T-helper 22 cell (primary cell): ENCODE data around the gene NDUFB10.
A peak's percentile ranks its signal among the peaks of the same experiment; 100 is the strongest.

ENCODE experiments used
- DNase-seq: peaks from one replicate; pipeline ENCODE4 v3.0.0-alpha.2; 2020; ENCODE audit warnings: low read depth

Gene NDUFB10

DNA sequence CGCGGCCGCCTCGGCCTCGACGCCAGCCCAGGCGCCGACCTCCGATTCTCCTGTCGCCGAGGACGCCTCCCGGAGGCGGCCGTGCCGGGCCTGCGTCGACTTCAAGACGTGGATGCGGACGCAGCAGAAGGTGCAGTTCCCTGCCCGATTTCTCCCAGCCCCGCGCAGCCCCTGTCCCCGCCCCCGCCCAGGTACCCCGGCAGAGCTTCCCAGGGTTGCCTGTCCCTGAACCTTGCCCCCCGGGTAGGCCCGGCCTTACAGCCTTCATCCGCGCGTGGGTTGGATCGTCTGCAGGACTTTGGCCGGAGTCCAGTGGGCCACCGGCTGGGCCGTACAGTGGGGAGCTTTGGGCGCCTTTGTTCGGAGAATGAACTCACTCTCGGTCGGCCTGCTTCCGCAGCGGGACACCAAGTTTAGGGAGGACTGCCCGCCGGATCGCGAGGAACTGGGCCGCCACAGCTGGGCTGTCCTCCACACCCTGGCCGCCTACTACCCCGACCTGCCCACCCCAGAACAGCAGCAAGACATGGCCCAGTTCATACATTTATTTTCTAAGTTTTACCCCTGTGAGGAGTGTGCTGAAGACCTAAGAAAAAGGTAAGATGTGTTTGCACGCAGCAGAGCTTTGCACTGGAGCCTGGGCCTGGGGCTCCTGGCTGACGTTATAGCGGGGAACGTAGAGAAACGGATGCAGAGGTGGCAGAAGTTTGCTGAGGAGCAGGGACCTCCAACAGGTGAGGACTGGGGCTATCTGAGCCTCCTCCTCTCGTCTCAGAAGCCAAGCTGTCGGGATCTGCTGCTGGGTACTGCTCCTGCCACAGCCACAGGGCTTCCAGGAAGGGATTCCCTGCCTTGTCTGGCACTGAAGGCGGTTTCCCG is 25.2 kb downstream of the NDUFB10 start:
- no peak for DNase-seq

DNA sequence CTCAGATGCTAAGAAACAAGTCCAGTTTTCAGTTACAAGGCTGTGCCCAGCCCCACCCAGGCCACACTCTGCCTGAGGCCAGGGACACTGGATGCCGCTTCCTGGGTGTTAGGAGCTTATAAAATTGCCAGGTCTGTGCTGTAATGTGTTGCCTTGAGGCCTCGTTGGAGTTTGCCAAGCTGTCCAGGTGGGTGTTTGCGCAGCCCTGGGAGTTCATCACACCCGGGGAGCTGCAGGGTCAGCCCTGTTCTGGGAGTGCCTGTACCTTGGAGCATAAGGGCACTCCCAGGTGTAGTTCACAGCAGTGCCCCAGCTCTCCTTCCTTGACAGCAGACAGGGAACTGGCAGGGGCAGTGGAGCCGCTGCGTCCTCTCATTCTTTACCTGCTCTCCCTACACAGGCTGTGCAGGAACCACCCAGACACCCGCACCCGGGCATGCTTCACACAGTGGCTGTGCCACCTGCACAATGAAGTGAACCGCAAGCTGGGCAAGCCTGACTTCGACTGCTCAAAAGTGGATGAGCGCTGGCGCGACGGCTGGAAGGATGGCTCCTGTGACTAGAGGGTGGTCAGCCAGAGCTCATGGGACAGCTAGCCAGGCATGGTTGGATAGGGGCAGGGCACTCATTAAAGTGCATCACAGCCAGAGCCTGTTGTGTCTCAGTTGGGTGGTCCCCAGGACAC is 26.3 kb downstream of the NDUFB10 start:
- no peak for DNase-seq

DNA sequence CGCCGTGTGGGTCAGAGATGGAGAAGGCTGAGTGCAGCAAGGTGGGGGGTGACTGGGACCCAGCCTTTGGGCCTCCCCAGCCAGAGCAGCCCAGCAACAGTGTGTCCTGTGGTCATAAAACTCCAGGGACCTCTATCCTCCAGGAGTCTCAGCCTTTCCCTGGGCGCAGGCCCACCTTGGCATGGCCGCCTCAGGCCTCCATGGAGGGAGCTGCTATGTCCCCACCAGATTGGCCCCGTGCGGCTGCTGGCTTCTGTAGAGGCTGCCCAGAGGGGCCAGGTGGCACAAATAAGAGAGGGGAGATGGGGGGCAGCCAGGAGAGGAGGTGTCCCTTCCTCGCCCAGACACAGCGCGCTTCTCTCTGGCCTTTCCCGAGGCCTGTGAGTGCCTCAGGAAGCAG is 27.9 kb downstream of the NDUFB10 start:
- DNase-seq, result no peak

DNA sequence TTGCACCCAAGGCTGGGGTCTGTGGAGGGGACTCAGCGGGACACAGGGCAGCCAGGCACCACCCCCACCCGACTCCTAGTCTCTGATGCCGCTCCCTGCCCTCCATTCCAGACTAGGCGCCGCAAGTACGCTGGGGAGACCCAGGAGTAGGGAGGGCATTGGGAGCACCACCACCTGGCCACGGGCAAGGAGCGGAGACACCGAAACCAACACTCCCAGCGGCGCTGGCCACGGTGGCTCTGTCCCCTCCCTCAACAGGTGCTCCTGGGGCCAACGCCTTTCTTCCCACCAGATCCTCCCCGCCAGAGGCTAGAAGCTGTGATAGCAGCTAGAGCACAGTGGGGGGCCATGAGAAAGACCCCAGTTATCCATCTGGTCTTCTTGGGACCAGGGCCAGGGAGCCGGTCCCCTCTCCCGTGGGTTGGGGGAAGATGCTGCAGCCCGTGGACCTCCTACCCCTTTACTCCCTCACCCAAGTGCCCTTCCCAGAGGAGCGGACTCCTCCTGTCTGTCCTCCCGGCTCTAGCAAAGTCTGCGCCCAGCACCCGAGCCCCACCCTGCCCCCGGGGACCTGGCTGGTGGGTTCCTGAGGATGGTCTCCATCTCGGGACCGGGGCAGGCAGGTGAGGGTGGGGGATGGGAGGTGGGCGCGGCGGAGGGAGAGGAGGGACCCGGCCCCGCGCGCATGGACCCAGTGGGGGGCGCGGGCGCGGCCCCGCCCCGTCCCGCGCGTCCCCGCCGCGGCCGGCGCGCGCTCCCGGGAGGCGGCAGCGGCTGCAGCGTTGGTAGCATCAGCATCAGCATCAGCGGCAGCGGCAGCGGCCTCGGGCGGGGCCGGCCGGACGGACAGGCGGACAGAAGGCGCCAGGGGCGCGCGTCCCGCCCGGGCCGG is 30.1 kb downstream of the NDUFB10 start, which contains the start of gene SYNGR3:
Gene SYNGR3 (plus strand): TSS at position 762 of the 892 bp plus-strand sequence. CDS start 133 bp downstream, outside the sequence.
- DNase-seq, result no peak

DNA sequence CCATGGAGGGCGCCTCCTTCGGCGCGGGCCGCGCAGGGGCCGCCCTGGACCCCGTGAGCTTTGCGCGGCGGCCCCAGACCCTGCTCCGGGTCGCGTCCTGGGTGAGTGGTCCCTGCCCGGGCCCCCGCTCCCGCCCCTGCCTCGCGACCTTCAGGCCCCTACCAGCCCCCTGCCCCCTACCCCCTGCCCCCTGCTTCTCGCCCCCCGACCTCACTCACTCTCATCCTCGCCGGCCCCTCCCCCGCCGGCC is 30.7 kb downstream of the NDUFB10 start:
- no peak for DNase-seq

DNA sequence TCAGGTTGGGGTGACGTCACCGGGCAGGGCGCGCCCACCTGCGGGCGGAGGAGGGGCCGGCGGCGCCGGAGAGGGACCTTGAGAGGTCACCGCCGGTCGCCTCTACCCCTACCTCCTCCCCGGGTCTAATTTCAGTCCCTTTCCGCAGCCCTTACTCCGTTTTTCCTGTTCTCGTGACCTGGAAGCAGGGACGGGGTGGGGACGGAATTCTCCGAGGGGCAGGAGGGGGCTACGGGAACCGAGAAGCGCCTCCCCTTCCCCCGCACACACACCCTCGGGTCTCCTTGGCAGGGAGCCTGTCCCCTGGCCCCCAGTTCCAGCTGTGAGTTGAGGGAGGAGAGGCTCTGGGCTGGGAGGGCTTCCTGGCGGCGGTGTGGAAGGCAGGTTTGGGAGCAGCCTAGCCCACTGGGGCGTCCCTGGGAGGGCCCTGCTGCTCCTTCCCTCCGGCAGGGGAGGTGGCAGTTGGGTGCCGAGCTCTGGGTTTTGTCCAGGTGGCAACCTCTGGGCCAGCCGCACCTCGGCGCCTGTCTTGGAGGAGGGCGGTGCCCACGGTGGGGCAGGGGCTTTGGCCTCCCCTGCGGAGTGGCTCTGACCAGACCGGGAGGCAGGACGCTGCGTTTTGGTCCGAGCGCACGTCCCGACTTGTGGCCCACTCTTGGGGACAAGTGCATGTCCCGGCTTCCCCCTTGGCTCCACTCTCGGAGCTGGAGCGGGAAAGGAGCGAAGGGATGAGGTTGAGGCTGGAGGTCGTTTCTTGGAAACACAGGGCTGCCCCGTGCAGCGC is 31.2 kb downstream of the NDUFB10 start:
- DNase-seq, result no peak

DNA sequence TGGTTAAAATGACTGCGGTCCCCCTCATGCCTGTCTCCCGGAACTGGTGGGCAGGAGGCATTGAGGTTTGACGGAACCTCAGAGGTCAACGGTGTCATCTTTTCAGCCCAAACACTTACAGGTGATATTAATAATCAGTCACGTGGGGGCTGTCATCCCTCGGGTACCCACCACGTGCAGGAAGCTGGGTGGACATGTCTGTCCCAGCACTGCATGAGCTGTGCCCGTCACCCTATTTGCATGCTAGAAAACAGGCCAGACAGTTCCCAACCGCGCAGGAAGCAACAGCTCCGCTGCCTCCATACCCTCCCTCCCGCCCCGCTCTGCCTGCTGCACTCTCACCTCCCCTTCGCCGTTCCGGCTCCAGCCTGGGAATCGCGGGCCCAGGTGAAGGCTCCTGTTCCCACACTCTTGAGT is 31.8 kb downstream of the NDUFB10 start:
- peak; percentile 47 for DNase-seq

DNA sequence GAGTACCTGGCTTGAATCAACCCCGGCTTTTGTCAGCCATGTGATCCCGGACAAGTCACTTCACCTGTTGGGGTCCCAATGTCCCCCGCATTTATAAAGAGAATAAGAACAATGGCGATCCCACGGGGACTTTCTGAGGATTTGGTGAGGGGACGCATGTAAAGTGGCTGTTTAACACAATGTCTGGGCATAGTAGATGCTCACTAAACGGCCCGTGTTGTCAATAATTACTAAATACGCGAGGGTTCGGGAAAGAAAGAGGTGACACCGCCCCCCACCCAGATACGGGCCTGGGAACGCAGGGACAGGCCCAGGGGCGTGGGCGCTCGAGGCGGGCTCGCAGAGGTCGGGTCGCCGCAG is 32.2 kb downstream of the NDUFB10 start:
- no peak for DNase-seq

DNA sequence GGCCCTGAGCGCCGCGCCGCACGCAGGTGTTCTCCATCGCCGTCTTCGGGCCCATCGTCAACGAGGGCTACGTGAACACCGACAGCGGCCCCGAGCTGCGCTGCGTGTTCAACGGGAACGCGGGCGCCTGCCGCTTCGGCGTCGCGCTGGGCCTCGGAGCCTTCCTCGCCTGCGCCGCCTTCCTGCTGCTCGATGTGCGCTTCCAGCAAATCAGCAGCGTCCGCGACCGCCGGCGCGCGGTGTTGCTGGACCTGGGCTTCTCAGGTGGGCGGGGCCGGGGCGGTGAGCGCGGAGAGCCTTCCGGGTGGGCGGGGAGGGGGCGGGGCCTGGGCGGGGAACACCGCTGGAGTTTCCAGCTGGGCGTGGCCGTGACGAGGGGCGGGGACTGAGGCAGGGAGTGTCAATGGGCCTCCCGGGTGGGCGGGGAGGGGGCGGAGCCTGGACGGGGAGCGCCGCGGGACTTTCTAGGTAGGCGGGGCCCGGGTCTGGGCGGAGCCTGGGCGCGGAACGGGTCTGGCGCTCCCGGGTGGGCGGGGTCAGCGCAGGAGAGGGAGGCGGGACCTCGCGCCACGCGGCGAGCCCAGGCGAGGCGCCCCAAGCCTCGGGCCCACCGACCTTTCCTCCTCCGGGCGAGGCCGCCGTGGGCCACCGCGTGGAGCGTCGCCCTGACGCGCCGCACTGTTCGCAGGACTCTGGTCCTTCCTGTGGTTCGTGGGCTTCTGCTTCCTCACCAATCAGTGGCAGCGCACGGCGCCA is 32.8 kb downstream of the NDUFB10 start:
- peak; percentile 98 for DNase-seq

DNA sequence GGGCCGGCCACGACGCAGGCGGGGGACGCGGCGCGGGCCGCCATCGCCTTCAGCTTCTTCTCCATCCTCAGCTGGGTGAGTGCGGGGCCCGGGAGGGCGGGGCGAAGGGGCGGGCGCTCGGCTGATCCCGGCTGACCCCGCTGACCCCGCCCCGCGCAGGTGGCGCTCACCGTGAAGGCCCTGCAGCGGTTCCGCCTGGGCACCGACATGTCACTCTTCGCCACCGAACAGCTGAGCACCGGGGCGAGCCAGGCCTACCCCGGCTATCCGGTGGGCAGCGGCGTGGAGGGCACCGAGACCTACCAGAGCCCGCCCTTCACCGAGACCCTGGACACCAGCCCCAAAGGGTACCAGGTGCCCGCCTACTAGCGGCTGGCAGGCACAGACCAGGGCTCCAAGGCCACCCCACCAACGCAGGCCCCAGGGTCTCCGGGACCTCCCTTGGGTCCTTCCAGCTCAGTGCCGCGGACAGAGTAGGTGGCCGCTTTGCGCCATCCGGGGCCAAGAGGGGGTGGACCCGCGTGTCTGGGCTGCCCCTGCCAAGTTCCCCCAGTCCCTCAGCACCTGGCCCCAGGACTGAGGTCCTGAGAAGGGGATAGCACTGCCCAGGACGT is 33.5 kb downstream of the NDUFB10 start:
- DNase-seq, result no peak

DNA sequence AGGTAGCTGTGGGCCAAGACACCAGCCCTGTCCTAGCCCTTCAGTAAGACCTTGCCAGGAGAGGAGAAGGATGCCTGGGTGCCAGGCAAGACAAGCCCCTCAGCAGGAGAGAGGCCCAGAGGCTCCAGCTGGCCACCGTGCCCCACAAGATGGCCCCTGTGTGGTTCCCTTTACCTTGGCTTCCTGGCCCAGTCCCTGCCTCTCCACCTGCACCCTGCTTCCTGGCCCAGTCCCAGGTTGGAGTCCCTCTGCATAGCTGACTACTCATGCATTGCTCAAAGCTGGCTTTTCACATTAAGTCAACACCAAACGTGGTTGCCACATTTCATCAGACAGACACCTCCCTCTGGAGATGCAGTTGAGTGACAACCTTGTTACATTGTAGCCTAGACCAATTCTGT is 34.4 kb downstream of the NDUFB10 start:
- DNase-seq, result no peak

DNA sequence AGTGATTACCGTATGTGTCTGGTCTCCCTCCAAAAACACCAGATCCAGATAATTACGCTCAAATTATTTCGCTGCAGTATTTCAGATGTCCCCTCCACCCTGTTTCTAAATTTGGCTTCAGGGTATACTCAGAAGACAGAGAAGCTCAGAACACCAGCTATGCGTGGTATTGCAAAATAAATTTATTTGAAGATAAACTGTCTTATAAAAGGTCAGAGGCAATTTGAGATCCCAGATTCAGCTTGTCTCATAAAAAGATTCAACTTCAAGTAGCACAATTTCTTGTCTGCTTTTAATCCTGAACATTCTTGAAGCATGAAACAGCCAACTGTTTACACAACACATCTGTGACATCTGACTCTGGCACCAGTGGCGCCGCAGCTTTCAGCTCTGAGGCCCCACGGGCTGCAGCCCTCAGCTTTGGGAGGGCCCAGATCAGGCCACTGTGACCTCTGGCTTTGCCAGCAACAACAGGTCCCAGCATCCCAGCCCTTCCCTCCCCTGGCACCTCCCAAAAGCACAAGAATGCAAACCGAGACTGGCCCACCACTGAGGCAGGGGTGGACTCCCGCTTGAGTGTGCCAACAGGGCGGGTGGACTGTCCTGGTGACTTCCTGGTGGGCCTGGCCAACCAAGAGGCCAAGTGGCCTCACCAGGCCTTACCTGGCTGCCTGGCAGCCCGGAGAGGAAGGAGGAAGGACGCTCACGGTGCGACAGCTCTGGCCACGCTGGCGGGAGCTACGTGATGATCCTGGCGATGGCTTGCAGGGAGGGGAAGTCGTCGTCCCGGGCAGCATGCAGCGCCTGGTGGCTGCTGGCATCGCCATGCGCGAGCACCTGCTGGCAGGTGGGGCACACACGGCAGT is 38.4 kb downstream of the NDUFB10 start:
- no peak for DNase-seq

DNA sequence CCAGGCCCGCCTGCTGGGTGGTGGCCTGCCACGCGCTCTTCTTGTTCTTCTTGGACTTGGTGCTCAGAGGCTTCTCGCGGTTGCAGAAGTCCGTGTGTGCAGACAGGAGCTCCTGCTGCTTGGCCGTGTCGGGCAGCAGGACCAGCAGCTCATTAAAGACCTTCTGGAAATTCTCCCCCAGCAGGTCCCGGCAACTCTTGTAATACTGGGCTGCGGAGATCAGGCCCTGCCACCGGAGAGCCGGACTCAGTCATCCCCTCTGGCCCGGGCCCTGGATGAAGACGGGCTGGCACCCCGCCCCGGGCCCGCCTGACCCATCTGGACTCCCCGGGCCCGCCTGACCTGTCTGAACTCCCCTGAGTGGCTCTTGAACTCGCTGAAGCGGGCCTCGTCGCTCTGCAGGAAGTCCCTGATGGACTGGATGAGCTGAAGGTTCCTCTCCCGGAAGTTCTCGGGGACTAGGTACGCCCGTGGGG is 39.1 kb downstream of the NDUFB10 start:
- no peak for DNase-seq

DNA sequence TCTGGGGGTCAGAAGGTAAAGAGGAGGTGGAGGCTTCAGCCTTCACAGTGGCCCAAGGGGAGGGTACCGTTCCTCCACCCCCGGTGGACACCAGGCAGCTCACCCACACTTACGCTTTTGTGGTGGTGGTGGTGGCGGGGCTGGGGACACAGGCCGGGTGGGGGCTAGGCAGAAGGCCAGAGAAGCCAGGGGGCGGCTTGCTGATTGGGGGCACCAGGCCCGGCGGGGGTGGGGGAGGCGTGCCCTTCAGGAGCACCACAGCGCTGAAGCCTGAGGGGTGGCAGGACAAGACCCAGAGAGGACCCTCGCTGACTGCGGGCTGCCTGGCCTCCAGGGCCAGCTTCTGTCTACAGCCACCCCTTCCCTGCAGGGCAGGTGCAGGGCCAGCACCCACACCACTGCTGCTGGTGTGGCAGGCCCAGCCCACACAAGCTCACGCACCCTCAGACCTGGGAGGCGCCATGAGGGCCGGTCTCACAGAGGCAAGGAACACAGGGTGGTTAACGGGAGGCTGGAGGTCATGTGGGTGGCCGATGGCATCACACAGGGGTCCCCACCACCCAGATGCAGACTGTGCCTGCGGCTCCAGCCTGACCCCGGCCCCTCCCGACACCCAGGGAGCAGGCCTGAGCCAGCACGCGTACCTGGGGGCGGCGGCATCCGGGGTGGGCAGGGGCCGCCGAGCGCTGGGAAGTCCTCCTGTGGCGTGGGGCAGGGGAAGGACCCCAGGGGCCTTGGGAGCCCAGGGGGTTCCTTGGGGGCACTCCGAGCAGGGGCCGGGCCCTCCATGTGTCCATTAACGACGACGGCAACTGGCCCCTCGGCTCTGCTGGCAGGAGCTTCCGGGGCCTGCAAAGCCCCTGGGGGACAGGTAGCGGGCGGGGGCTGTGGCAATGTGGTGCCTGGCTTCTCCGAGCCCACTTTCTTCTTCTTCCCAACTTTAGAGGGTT is 39.8 kb downstream of the NDUFB10 start:
- DNase-seq, result no peak

DNA sequence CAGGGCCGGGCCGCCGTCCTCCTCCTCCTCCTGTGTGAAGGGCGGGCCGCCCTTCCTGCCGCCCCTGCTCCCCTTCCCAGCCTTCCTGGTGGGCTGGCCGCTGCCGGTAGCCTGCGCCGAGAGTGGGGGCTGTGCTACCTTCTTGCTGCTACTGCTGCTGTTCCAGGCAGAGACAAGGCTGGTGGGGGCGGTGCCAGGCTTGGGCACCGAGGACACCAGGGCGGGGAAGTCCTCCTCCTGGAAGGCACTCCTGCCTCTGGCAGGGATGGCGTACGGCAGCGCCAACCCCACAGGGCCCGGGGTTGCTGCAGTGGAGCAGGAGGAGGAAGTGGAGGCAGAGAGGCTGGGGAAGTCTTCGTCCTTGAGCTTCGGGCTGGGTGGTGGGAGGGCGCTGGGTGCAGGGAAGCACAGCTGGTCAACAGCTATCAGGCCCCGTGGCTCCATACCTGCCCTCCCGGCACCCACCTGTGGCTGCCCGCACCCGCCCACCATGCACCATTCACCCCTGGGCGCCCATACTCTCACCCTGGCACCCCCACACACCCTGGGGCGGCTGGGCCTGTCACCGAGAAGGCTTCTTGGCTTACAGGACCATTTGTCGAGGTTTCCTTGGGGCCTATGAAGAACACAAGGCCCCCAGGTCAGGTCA is 40.7 kb downstream of the NDUFB10 start:
- DNase-seq, result no peak

DNA sequence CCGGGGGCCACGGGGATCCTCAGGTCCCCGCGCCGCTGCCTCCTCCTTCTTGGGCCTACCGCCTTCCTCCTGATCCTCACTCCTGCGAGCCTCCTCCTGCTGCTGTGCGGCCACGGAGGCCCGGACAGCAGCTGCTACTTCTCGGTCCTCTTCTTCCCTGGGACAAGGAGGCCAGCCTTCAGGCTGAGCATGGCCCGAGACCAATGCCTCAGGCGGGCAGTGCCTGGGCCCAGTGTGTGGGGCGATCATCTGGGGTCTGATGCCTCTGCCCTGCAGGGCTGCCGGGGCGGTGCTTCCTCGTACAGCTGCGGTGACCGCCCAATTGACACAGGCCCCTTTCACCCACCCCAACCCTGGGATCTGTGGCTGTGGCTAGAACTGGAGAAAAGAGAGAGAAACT is 41.7 kb downstream of the NDUFB10 start:
- no peak for DNase-seq

DNA sequence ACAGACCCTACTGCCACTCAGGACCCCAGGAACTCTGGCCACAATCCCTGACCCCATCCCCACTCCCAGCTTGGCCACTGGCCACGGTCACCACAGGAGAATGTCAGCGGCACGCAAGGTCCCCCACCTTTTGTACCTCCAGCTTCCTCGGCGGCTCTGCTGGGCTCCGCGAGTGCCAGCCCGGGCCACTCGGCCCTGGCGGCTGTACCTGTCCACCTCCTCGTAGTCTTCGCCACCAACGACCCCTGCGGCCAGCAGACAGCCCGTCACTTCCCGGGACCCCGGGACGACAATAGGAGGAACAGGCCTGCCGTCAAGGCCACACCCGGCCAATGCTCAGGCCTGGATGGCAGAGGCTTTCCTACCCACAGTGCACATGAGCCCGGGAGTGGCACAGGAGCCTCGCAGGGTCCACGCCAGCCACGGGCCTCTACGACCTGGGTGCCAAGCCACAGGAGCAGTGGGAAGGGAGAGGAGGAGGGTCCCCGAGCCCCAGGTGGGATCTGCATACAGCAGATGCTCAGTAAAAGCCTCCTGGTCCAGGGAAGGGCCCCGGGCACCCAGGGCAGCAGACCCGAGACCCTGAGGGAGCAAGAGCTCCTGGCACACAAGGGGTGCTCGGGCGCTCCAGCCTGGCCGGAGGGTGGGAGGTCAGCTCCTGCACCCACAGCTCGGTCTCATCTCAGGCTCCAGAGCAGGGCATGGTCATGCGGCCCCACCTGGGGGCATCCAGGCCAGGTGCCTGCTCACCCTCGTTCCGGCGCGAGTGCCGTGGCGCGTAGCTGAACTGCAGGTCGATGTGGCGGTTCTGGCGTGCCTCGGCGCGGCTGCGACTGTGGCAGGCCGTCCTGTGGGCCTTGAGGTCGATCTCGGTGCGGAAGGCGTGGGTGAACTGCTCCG is 42.4 kb downstream of the NDUFB10 start:
- DNase-seq, result no peak
